H9 (cell line): Measurements from ENCODE around the gene TNRC6A. TPM values are rescaled to one million over a fixed set of nuclear protein-coding genes. Genes with fewer than 3 reads are reported as not detected.
A peak's percentile ranks its signal among the peaks of the same experiment; 100 is the strongest.

Experiments used
- DNase-seq: peaks from one replicate; pipeline ENCODE4 v3.0.0-alpha.2; 2017
- H2AFZ ChIP-seq: one replicate; pipeline ENCODE4 v1.6.1; 2013; ENCODE audit warnings: mild to moderate bottlenecking, low read length, control low read depth, moderate library complexity
- H2AK5ac ChIP-seq: 2 replicates; pipeline ENCODE4 v1.6.1; 2013; ENCODE audit warnings: low read length, control low read depth, mixed read lengths; ENCODE audit not compliant: insufficient read length
- H2BK120ac ChIP-seq: one replicate; pipeline ENCODE4 v1.6.1; 2013; ENCODE audit warnings: low read depth, mild to moderate bottlenecking, low read length, control low read depth, inconsistent platforms; ENCODE audit not compliant: poor library complexity, severe bottlenecking
- H2BK12ac ChIP-seq: 2 replicates; pipeline ENCODE4 v1.6.1; 2013; ENCODE audit warnings: low read length, control low read depth, mixed read lengths, low read depth; ENCODE audit not compliant: insufficient read length
- H2BK15ac ChIP-seq: 2 replicates; pipeline ENCODE4 v1.6.1; 2013; ENCODE audit warnings: low read depth, low read length, control low read depth
- H2BK20ac ChIP-seq: one replicate; pipeline ENCODE4 v1.6.1; 2013; ENCODE audit warnings: low read depth, mild to moderate bottlenecking, low read length, control low read depth, inconsistent platforms; ENCODE audit not compliant: poor library complexity, severe bottlenecking
- H2BK5ac ChIP-seq: 2 replicates; pipeline ENCODE4 v1.6.1; 2013; ENCODE audit warnings: low read length, control low read depth, mixed read lengths; ENCODE audit not compliant: insufficient read length
- H3K14ac ChIP-seq: 2 replicates; pipeline ENCODE4 v1.6.1; 2013; ENCODE audit warnings: low read length, control low read depth; ENCODE audit not compliant: insufficient read depth
- H3K18ac ChIP-seq: 2 replicates; pipeline ENCODE4 v1.6.1; 2013; ENCODE audit warnings: low read depth, mild to moderate bottlenecking, mixed read lengths, low read length, control low read depth; ENCODE audit not compliant: insufficient read length
- H3K23ac ChIP-seq: 2 replicates; pipeline ENCODE4 v1.6.1; 2013; ENCODE audit warnings: low read length, control low read depth, mixed read lengths, low read depth; ENCODE audit not compliant: insufficient read length
- H3K23me2 ChIP-seq: 2 replicates; pipeline ENCODE4 v1.6.1; 2013; ENCODE audit warnings: low read depth, mild to moderate bottlenecking, mixed read lengths, low read length, control low read depth; ENCODE audit not compliant: insufficient read length, poor library complexity, severe bottlenecking
- H3K27ac ChIP-seq: 2 replicates; pipeline ENCODE4 v1.5.1; 2013; ENCODE audit warnings: low read length, control low read depth, mixed read lengths, low read depth; ENCODE audit not compliant: insufficient read length
- H3K27me3 ChIP-seq: 2 replicates; pipeline ENCODE4 v1.6.1; 2013; ENCODE audit warnings: low read length, control low read depth, inconsistent platforms; ENCODE audit not compliant: insufficient read depth
- H3K4ac ChIP-seq: 2 replicates; pipeline ENCODE4 v1.6.1; 2013; ENCODE audit warnings: low read depth, mild to moderate bottlenecking, control low read depth, inconsistent platforms, low read length, moderate library complexity
- H3K4me1 ChIP-seq: 2 replicates; pipeline ENCODE4 v1.6.1; 2013; ENCODE audit warnings: low read length, control low read depth, inconsistent platforms; ENCODE audit not compliant: insufficient read depth
- H3K4me2 ChIP-seq: 2 replicates; pipeline ENCODE4 v1.6.1; 2013; ENCODE audit warnings: low read length, control low read depth, mixed read lengths; ENCODE audit not compliant: insufficient read length, insufficient read depth
- H3K56ac ChIP-seq: 2 replicates; pipeline ENCODE4 v1.6.1; 2013; ENCODE audit warnings: low read depth, mild to moderate bottlenecking, mixed read lengths, low read length, control low read depth; ENCODE audit not compliant: insufficient read length
- H3K79me1 ChIP-seq: 2 replicates; pipeline ENCODE4 v1.6.1; 2013; ENCODE audit warnings: low read depth, mild to moderate bottlenecking, moderate library complexity, low read length, control low read depth, inconsistent platforms; ENCODE audit not compliant: insufficient read depth, poor library complexity, severe bottlenecking
- H3K79me2 ChIP-seq: 2 replicates; pipeline ENCODE4 v1.6.1; 2013; ENCODE audit warnings: low read length, control low read depth, inconsistent platforms; ENCODE audit not compliant: insufficient read depth
- H3K9ac ChIP-seq: 2 replicates; pipeline ENCODE4 v1.6.1; 2013; ENCODE audit warnings: low read length, control low read depth, mixed read lengths; ENCODE audit not compliant: insufficient read length; ENCODE audit errors: extremely low read depth
- H3K9me3 ChIP-seq: one replicate; pipeline ENCODE4 v1.6.1; 2013; ENCODE audit warnings: low read depth, low read length, inconsistent platforms; ENCODE audit not compliant: control insufficient read depth
- H3T11ph ChIP-seq: one replicate; pipeline ENCODE4 v1.6.1; 2013; ENCODE audit warnings: mild to moderate bottlenecking, low read length, control low read depth, inconsistent platforms
- H4K20me1 ChIP-seq: one replicate; pipeline ENCODE4 v1.6.1; 2013; ENCODE audit not compliant: control insufficient read depth, insufficient read length, insufficient read depth
- H4K5ac ChIP-seq: 2 replicates; pipeline ENCODE4 v1.6.1; 2013; ENCODE audit warnings: low read depth, mild to moderate bottlenecking, mixed read lengths, low read length, control low read depth; ENCODE audit not compliant: insufficient read length
- H4K8ac ChIP-seq: replicated peaks from 2 replicates; pipeline ENCODE4 v1.6.1; 2013; ENCODE audit warnings: low read length, control low read depth, mixed read lengths, low read depth; ENCODE audit not compliant: insufficient read length
- H4K91ac ChIP-seq: 2 replicates; pipeline ENCODE4 v1.6.1; 2013; ENCODE audit warnings: low read depth, mild to moderate bottlenecking, moderate library complexity, mixed read lengths, low read length, control low read depth; ENCODE audit not compliant: insufficient read length
- H3K27ac Mint-ChIP-seq, 3 experiments: 2 replicates in 2 of 3; 3 replicates in 1 of 3; pipeline ENCODE4 v1.8.0; 2020 to 2021; ENCODE audit warnings: mixed read lengths in 3 of 3, mild to moderate bottlenecking in 1 of 3, moderate library complexity in 1 of 3
- H3K27me3 Mint-ChIP-seq: 2 replicates; pipeline ENCODE4 v1.8.0; 2021; ENCODE audit warnings: low read depth, mild to moderate bottlenecking, moderate library complexity, mixed read lengths
- H3K36me3 Mint-ChIP-seq, 3 experiments: 2 replicates in 2 of 3; 3 replicates in 1 of 3; pipeline ENCODE4 v1.8.0; 2020 to 2021; ENCODE audit warnings: low read depth in 3 of 3, mixed read lengths in 3 of 3; ENCODE audit not compliant: insufficient read depth in 1 of 3
- H3K4me1 Mint-ChIP-seq, 2 experiments: 2 replicates each; pipeline ENCODE4 v1.8.0; 2020; ENCODE audit warnings: mixed read lengths in 2 of 2
- H3K4me3 Mint-ChIP-seq, 2 experiments: 2 replicates in 1 of 2; 3 replicates in 1 of 2; pipeline ENCODE4 v1.8.0; 2020 to 2021; ENCODE audit warnings: mild to moderate bottlenecking in 2 of 2, mixed read lengths in 2 of 2, moderate library complexity in 1 of 2
- H3K9me3 Mint-ChIP-seq, 2 experiments: 2 replicates in 1 of 2; 3 replicates in 1 of 2; pipeline ENCODE4 v1.8.0; 2020; ENCODE audit warnings: mild to moderate bottlenecking in 2 of 2, mixed read lengths in 2 of 2, moderate library complexity in 1 of 2
- WGBS: extraction: QIAGEN DNeasy Blood & Tissue Kit; methylation state at CpG from one replicate; pipeline ENCODE4 v1.1.7; 2013; ENCODE audit warnings: missing lambda C conversion rate, low lambda C conversion rate, mixed read lengths; ENCODE audit not compliant: insufficient read length; ENCODE audit errors: extremely low coverage; 5-methylcytosine and 5-hydroxymethylcytosine counted together
- total RNA-seq: library from RNA; stranded (reverse); gene quantifications from 2 replicates; pipeline ENCODE4 v1.2.1, GENCODE V29; 2021
- TF ChIP-seq, protein P1 (sequence below): fragments of 200-600 bp; sonication (generic); conservative IDR thresholded peaks from 3 replicates; pipeline ENCODE4 v1.8.0; 2021; ENCODE audit warnings: antibody characterized with exemption, mild to moderate bottlenecking

The TNRC6A gene
- total RNA-seq, 1 experiment from 2014 or later: 114 TPM

DNA sequence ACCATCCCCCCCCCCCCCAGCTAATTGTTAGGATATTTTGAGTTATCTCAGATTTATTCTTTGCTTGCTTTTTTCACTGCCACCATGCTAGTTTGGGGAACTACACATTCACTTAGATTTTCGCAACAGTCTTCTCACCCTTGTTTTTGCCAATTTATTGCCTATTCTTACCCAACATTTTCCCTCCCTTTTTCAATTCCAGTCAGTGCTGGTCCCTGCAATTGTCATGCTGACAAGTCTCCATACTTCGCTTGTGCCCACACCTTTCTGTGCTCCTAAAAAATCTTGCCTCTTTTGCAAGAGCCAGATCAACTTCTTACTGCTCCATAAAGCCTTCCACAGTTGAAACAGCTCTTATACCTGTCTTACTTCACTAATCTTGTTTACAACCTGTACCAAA is 16.3 kb downstream of the TNRC6A start:
- no peaks in the 10 kb centered on the region for H3K23me2 ChIP-seq
- H3K9me3 ChIP-seq: no peaks in the 10 kb centered on the region
- H3K4me1 ChIP-seq: peaks cover 3% of the 10 kb centered on the region; the same call in 1 of the 2 replicates
- H2BK20ac ChIP-seq: no peak overlapping the region
- no peak for DNase-seq
- Mint-ChIP-seq H3K4me3 (peak overlapping the region; percentile 2 to 15; a peak in 2 of 5 replicates), H3K9me3 (no peaks in the 10 kb centered on the region), H3K27me3 (no peaks in the 10 kb centered on the region), H3K4me1 (peaks cover 82 to 83% of the 10 kb centered on the region in 2 experiments), H3K36me3 (peaks cover 1 to 16% (median 15%) of the 10 kb centered on the region in 3 experiments; a peak in 6 of 7 replicates), H3K27ac (peak overlapping the region in 2 of 3 experiments; percentile 1 to 77; a peak in 5 of 7 replicates)
- H3K56ac ChIP-seq: no peak overlapping the region
- H3K18ac ChIP-seq: no peak overlapping the region
- H2AK5ac ChIP-seq: no peak overlapping the region
- no peak overlapping the region for H3K14ac ChIP-seq
- no peak overlapping the region for H2BK15ac ChIP-seq
- no peak overlapping the region for H3T11ph ChIP-seq
- no peak overlapping the region for H4K8ac ChIP-seq
- peaks cover 84% of the 10 kb centered on the region for H3K79me2 ChIP-seq
- H2BK12ac ChIP-seq: no peak overlapping the region
- no peak overlapping the region for H3K23ac ChIP-seq
- H3K4ac ChIP-seq: no peak overlapping the region
- H3K27me3 ChIP-seq: no peaks in the 10 kb centered on the region
- H2AFZ ChIP-seq: no peak overlapping the region
- no peak overlapping the region for H3K9ac ChIP-seq
- H4K20me1 ChIP-seq: no peaks in the 10 kb centered on the region
- TF ChIP-seq, protein P1, sequence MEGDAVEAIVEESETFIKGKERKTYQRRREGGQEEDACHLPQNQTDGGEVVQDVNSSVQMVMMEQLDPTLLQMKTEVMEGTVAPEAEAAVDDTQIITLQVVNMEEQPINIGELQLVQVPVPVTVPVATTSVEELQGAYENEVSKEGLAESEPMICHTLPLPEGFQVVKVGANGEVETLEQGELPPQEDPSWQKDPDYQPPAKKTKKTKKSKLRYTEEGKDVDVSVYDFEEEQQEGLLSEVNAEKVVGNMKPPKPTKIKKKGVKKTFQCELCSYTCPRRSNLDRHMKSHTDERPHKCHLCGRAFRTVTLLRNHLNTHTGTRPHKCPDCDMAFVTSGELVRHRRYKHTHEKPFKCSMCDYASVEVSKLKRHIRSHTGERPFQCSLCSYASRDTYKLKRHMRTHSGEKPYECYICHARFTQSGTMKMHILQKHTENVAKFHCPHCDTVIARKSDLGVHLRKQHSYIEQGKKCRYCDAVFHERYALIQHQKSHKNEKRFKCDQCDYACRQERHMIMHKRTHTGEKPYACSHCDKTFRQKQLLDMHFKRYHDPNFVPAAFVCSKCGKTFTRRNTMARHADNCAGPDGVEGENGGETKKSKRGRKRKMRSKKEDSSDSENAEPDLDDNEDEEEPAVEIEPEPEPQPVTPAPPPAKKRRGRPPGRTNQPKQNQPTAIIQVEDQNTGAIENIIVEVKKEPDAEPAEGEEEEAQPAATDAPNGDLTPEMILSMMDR: no peak
- no CpG with 5 or more reads among the region's 2 CpGs for WGBS
- no peak overlapping the region for H4K5ac ChIP-seq
- H3K79me1 ChIP-seq: peaks cover 3% of the 10 kb centered on the region
- H4K91ac ChIP-seq: no peak overlapping the region
- no peak overlapping the region for H3K27ac ChIP-seq
- H2BK5ac ChIP-seq: no peak overlapping the region
- peak overlapping the region; percentile 30 for H3K4me2 ChIP-seq
- H2BK120ac ChIP-seq: no peak overlapping the region
